DMS 273 (cell line): ENCODE results near the gene TMIGD1.

Experiments used
- DNase-seq: peaks from one replicate; lab custom pipeline; 2025; ENCODE audit not compliant: unreplicated experiment; lab: John Stamatoyannopoulos, UW

TMIGD1 gene

GRCh38 chr17:30336369-30337171 is 2.7 kb upstream of the TMIGD1 start:
- DNase-seq: peak; percentile 83

- DNase-seq: no peak
Observed at GRCh38 chr17:30334421-30334820, 564 bp upstream of the TMIGD1 start.

GRCh38 chr17:30332057-30332542 is 1.8 kb downstream of the TMIGD1 start:
- DNase-seq: no peak

- no peak for DNase-seq
Observed at GRCh38 chr17:30326809-30327208, 7.0 kb downstream of the TMIGD1 start.

- DNase-seq: no peak
Observed at GRCh38 chr17:30324723-30325122, 9.1 kb downstream of the TMIGD1 start.

- peak; percentile 16 for DNase-seq
Observed at GRCh38 chr17:30323895-30324319, 9.9 kb downstream of the TMIGD1 start.

GRCh38 chr17:30323262-30323894 is 10.5 kb downstream of the TMIGD1 start:
- no peak for DNase-seq

GRCh38 chr17:30321314-30321713 is 12.5 kb downstream of the TMIGD1 start:
- no peak for DNase-seq

GRCh38 chr17:30318155-30318554 is 15.7 kb downstream of the TMIGD1 start:
- DNase-seq: no peak

- no peak for DNase-seq
Observed at GRCh38 chr17:30316736-30317135, 17.1 kb downstream of the TMIGD1 start.

- DNase-seq: no peak
Observed at GRCh38 chr17:30315106-30315505, 18.8 kb downstream of the TMIGD1 start.

GRCh38 chr17:30314474-30314873 is 19.4 kb downstream of the TMIGD1 start:
- no peak for DNase-seq

- no peak for DNase-seq
Observed at GRCh38 chr17:30312226-30312625, 21.6 kb downstream of the TMIGD1 start.

GRCh38 chr17:30310562-30310961 is 23.3 kb downstream of the TMIGD1 start:
- no peak for DNase-seq

- no peak for DNase-seq
Observed at GRCh38 chr17:30309591-30309990, 24.3 kb downstream of the TMIGD1 start.

- DNase-seq: no peak
Observed at GRCh38 chr17:30308406-30308805, 25.5 kb downstream of the TMIGD1 start.

- DNase-seq: no peak
Observed at GRCh38 chr17:30304778-30305177, 29.1 kb downstream of the TMIGD1 start.

- DNase-seq: no peak
Observed at GRCh38 chr17:30302241-30302640, 31.6 kb downstream of the TMIGD1 start.

GRCh38 chr17:30300818-30301217 is 33.0 kb downstream of the TMIGD1 start:
- no peak for DNase-seq

GRCh38 chr17:30299000-30299399 is 34.9 kb downstream of the TMIGD1 start:
- no peak for DNase-seq

GRCh38 chr17:30297715-30298114 is 36.1 kb downstream of the TMIGD1 start:
- no peak for DNase-seq

- no peak for DNase-seq
Observed at GRCh38 chr17:30296499-30297080, 37.3 kb downstream of the TMIGD1 start.
